ENCODE results near the gene EFNA1.

- no peak for TF ChIP-seq CTCF (IDR thresholded peaks at IDR 0.05; ENCODE audit: borderline replicate concordance, extremely low read depth, low read length, poor library complexity, severe bottlenecking)
- TF ChIP-seq EZH2 (IDR thresholded peaks at IDR 0.05; ENCODE audit: borderline replicate concordance, low read depth, low read length, severe bottlenecking) = no peak
Observed at GRCh38 chr1:155083052-155083541, 44.6 kb upstream of the EFNA1 start.

Data from DND-41 (cell line).